ENCODE data around the gene EFNA3.

The EFNA3 gene

DNA sequence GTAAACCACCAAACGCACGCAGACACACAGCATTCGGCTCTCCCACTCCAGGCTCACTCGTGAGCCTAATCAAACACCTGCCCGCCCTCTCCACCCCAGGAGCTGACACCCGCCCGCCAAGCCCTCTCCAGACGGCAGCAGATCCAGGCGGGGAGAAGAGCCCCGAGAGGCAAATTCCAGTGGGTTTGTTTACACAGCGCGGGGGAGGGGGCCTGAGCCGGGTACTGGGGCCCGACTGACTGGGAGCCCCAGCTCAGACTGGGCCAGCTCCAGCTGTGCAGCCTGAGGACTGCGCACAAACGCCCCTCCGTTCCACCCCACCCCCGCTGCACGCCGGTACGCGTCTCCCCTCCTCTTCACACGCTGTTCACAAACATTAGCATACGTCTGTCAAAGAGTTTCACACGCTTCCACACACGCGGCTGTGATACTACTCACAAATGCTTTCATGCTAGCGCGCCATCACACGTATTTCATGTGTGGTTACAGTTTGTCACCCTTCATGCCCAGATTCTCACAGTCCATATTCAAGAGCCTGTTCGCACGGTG lies 48.0 kb downstream of the EFNA3 start (continued):
- TF ChIP-seq ZNF621 (tag by site-specific recombination; IDR thresholded peaks at IDR 0.05): no peak
- TF ChIP-seq ZSCAN30 (tag by site-specific recombination; IDR thresholded peaks at IDR 0.05): no peak
- TF ChIP-seq, protein P1, sequence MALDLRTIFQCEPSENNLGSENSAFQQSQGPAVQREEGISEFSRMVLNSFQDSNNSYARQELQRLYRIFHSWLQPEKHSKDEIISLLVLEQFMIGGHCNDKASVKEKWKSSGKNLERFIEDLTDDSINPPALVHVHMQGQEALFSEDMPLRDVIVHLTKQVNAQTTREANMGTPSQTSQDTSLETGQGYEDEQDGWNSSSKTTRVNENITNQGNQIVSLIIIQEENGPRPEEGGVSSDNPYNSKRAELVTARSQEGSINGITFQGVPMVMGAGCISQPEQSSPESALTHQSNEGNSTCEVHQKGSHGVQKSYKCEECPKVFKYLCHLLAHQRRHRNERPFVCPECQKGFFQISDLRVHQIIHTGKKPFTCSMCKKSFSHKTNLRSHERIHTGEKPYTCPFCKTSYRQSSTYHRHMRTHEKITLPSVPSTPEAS (tag by site-specific recombination; IDR thresholded peaks at IDR 0.05): peak; percentile 65
- peak; percentile 93 for TF ChIP-seq ZBTB8A (tag by site-specific recombination; IDR thresholded peaks at IDR 0.05)
- TF ChIP-seq YY1 (tag by site-specific recombination; IDR thresholded peaks at IDR 0.05): no peak
- peak; percentile 11; the same call in 1 of the 2 replicates for TF ChIP-seq ZNF146 (tag by site-specific recombination; IDR thresholded peaks at IDR 0.05)
- TF ChIP-seq SCRT1 (tag by site-specific recombination; IDR thresholded peaks at IDR 0.05; ENCODE audit: borderline replicate concordance): no peak
- no peak for TF ChIP-seq ZSCAN5A (tag by site-specific recombination; IDR thresholded peaks at IDR 0.05)
- TF ChIP-seq MZF1 (tag by site-specific recombination; IDR thresholded peaks at IDR 0.05; ENCODE audit: borderline replicate concordance): no peak
- no peak for TF ChIP-seq ZNF157 (tag by site-specific recombination; IDR thresholded peaks at IDR 0.05)
- no peak for TF ChIP-seq ZNF148 (tag by site-specific recombination; IDR thresholded peaks at IDR 0.05; ENCODE audit: borderline replicate concordance)
- TF ChIP-seq GLIS2 (tag by site-specific recombination; IDR thresholded peaks at IDR 0.05): no peak
- TF ChIP-seq BCL11B (tag by site-specific recombination; IDR thresholded peaks at IDR 0.05; ENCODE audit: low read depth): 0 out of 2 replicates have a peak, but pooled peaks have one; percentile 51
- TF ChIP-seq WT1 (tag by site-specific recombination; IDR thresholded peaks at IDR 0.05): peak; percentile 72; the same call in 1 of the 2 replicates
- TF ChIP-seq ZNF311 (tag by site-specific recombination; IDR thresholded peaks at IDR 0.05; ENCODE audit: borderline replicate concordance): no peak
- TF ChIP-seq ZNF629 (tag by site-specific recombination; IDR thresholded peaks at IDR 0.05): no peak
- 0 out of 2 replicates have a peak, but pooled peaks have one; percentile 44 for TF ChIP-seq ZEB2 (tag by site-specific recombination; IDR thresholded peaks at IDR 0.05)
- TF ChIP-seq TCF7L2 (IDR thresholded peaks at IDR 0.05; ENCODE audit: borderline replicate concordance, low read depth, low read length): no peak
- TF ChIP-seq ZNF623 (tag by site-specific recombination; IDR thresholded peaks at IDR 0.05): no peak
- no peak for TF ChIP-seq ZNF121 (tag by site-specific recombination; IDR thresholded peaks at IDR 0.05)
- no peak; the same call in 1 of the 2 replicates for TF ChIP-seq GLIS1 (tag by site-specific recombination; IDR thresholded peaks at IDR 0.05)
- no peak for TF ChIP-seq RBAK (tag by site-specific recombination; IDR thresholded peaks at IDR 0.05)
- TF ChIP-seq ZNF24 (tag by site-specific recombination; IDR thresholded peaks at IDR 0.05): peak; percentile 72
- TF ChIP-seq ZBTB1 (tag by site-specific recombination; IDR thresholded peaks at IDR 0.05): no peak
- no peak for TF ChIP-seq ZNF624 (tag by site-specific recombination; IDR thresholded peaks at IDR 0.05)
- TF ChIP-seq PRDM4 (tag by site-specific recombination; IDR thresholded peaks at IDR 0.05): 0 out of 2 replicates have a peak, but pooled peaks have one; percentile 8
- TF ChIP-seq IKZF3 (tag by site-specific recombination; IDR thresholded peaks at IDR 0.05): no peak
- TF ChIP-seq, protein P2, sequence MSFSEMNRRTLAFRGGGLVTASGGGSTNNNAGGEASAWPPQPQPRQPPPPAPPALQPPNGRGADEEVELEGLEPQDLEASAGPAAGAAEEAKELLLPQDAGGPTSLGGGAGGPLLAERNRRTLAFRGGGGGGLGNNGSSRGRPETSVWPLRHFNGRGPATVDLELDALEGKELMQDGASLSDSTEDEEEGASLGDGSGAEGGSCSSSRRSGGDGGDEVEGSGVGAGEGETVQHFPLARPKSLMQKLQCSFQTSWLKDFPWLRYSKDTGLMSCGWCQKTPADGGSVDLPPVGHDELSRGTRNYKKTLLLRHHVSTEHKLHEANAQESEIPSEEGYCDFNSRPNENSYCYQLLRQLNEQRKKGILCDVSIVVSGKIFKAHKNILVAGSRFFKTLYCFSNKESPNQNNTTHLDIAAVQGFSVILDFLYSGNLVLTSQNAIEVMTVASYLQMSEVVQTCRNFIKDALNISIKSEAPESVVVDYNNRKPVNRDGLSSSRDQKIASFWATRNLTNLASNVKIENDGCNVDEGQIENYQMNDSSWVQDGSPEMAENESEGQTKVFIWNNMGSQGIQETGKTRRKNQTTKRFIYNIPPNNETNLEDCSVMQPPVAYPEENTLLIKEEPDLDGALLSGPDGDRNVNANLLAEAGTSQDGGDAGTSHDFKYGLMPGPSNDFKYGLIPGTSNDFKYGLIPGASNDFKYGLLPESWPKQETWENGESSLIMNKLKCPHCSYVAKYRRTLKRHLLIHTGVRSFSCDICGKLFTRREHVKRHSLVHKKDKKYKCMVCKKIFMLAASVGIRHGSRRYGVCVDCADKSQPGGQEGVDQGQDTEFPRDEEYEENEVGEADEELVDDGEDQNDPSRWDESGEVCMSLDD (tag by site-specific recombination; IDR thresholded peaks at IDR 0.05): peak; percentile 28; the same call in 1 of the 2 replicates
- no peak for TF ChIP-seq ZNF248 (tag by site-specific recombination; IDR thresholded peaks at IDR 0.05)
- TF ChIP-seq ZNF324 (tag by site-specific recombination; IDR thresholded peaks at IDR 0.05): peak; percentile 5; the same call in 1 of the 2 replicates
- TF ChIP-seq ZFP37 (tag by site-specific recombination; IDR thresholded peaks at IDR 0.05): no peak

Data from HEK293 (cell line).